LNCaP clone FGC (cell line): ENCODE measurements around the gene SLC1A2.

Experiments
- DNase-seq: peaks from one replicate; pipeline ENCODE4 v3.0.0-alpha.2; 2011; ENCODE audit warnings: low read depth
- H3K4me3 ChIP-seq: 2 replicates; pipeline ENCODE4 v1.5.1; 2011; ENCODE audit warnings: mild to moderate bottlenecking, low read depth, low read length, control low read depth
- CTCF ChIP-seq: IDR thresholded peaks from 2 replicates; pipeline ENCODE4 v1.5.1; 2012; ENCODE audit warnings: mild to moderate bottlenecking; ENCODE audit not compliant: control insufficient read depth, insufficient read depth; ENCODE audit errors: extremely low read depth

The SLC1A2 gene

GRCh38 chr11:35363246-35363801 is 56.0 kb downstream of the SLC1A2 start:
- no peak for DNase-seq
- TF ChIP-seq CTCF, result no peak

GRCh38 chr11:35362521-35362980 is 56.8 kb downstream of the SLC1A2 start:
- TF ChIP-seq CTCF, result peak; percentile 28
- peak; percentile 33 for DNase-seq
- H3K4me3 ChIP-seq, result no peak overlapping the region

More at GRCh38 chr11:35363246-35363801, 56.0 kb downstream of the SLC1A2 start:
- H3K4me3 ChIP-seq, result no peak overlapping the region

- DNase-seq, result no peak
- TF ChIP-seq CTCF, result no peak
- H3K4me3 ChIP-seq, result no peak overlapping the region
These were observed 59.3 kb downstream of the SLC1A2 start for GRCh38 chr11:35360055-35360530.

- H3K4me3 ChIP-seq, result no peak overlapping the region
- no peak for DNase-seq
- no peak for TF ChIP-seq CTCF
These were observed 59.9 kb downstream of the SLC1A2 start for GRCh38 chr11:35359321-35360054.

- DNase-seq, result no peak
- no peak for TF ChIP-seq CTCF
- no peak overlapping the region for H3K4me3 ChIP-seq
These were observed 61.0 kb downstream of the SLC1A2 start for GRCh38 chr11:35358391-35358790.

GRCh38 chr11:35357923-35358322 is 61.4 kb downstream of the SLC1A2 start:
- no peak for DNase-seq
- no peak overlapping the region for H3K4me3 ChIP-seq
- TF ChIP-seq CTCF, result no peak

GRCh38 chr11:35355102-35355749 is 64.1 kb downstream of the SLC1A2 start:
- TF ChIP-seq CTCF, result no peak
- H3K4me3 ChIP-seq, result no peak overlapping the region
- DNase-seq, result no peak
